22Rv1 (cell line): ENCODE results near the gene DCBLD2.

Experiments used
- ZFX ChIP-seq: fragments of 450-650 bp; IDR thresholded peaks from 2 replicates; pipeline ENCODE4 v1.6.1; 2017; ENCODE audit warnings: antibody characterized with exemption, borderline replicate concordance
- TF ChIP-seq, protein P1 (sequence below): fragments of 450-650 bp; IDR thresholded peaks from 2 replicates; pipeline ENCODE4 v1.5.1; 2017; ENCODE audit warnings: mild to moderate bottlenecking

DNA sequence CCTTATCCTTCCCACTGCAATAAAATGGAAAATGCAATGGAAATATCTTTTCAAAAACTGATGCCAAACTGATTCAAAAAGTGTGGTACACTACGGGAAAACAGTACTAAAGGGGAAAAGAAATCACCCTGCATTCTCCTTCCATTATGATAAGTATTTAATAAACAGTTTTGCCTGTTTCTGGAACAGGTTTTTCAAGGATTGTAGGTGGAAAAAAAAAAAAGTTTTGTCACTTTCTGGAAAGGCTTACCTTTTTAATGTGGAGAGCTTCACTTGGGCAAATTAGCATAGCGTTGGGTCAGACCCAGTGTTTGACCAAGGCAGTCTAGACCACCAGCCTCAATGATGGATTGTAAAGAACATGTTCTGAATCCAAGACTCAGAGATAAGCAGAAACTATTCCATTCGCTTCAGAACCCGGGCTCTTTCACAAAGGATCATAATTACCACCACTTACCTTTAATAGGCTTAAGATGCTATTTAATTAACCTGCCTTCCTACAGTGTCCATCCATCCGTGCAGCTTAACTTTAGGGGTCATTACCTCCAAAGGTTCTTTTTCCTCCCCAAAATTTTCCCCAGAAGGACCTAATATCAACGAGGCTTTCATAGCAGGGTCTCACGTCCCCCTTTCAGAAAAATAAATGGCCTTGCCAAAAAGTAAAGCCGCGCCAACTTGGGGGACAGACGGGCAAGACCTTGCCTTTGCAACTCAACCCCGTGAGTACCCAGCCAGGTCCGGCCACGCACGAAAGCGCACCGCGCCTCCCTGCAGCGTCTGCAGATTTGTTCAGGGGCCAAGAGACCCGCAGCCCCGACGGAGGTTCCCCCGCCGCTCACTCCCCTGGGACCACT lies 1.0 kb downstream of the DCBLD2 start:
- TF ChIP-seq, protein P1, sequence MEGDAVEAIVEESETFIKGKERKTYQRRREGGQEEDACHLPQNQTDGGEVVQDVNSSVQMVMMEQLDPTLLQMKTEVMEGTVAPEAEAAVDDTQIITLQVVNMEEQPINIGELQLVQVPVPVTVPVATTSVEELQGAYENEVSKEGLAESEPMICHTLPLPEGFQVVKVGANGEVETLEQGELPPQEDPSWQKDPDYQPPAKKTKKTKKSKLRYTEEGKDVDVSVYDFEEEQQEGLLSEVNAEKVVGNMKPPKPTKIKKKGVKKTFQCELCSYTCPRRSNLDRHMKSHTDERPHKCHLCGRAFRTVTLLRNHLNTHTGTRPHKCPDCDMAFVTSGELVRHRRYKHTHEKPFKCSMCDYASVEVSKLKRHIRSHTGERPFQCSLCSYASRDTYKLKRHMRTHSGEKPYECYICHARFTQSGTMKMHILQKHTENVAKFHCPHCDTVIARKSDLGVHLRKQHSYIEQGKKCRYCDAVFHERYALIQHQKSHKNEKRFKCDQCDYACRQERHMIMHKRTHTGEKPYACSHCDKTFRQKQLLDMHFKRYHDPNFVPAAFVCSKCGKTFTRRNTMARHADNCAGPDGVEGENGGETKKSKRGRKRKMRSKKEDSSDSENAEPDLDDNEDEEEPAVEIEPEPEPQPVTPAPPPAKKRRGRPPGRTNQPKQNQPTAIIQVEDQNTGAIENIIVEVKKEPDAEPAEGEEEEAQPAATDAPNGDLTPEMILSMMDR = no peak
- TF ChIP-seq ZFX = no peak
